Stomach smooth muscle (tissue), 2 donors: Measurements from ENCODE around the gene DNAH6.

ENCODE experiments used
- H3K27ac ChIP-seq: one replicate; pipeline ENCODE4 v1.7.0; 2013; ENCODE audit warnings: mild to moderate bottlenecking, low read length, inconsistent platforms
- H3K27me3 ChIP-seq, 2 donors: one replicate each; pipeline ENCODE4 v1.7.0; 2013; ENCODE audit warnings: low read length in 2 of 2; ENCODE audit not compliant: insufficient read depth in 2 of 2, control insufficient read depth in 1 of 2
- H3K36me3 ChIP-seq, 2 donors: one replicate each; pipeline ENCODE4 v1.7.0; 2013; ENCODE audit warnings: low read length in 2 of 2; ENCODE audit not compliant: control insufficient read depth in 2 of 2, insufficient read depth in 2 of 2
- H3K4me1 ChIP-seq: one replicate; pipeline ENCODE4 v1.7.0; 2013; ENCODE audit warnings: low read length; ENCODE audit not compliant: control insufficient read depth, insufficient read depth
- H3K4me3 ChIP-seq, 2 donors: one replicate each; pipeline ENCODE4 v1.7.0; 2013; ENCODE audit warnings: low read length in 2 of 2
- H3K9ac ChIP-seq, 2 donors: one replicate each; pipeline ENCODE4 v1.7.0; 2013; ENCODE audit warnings: low read length in 2 of 2, mild to moderate bottlenecking in 1 of 2
- H3K9me3 ChIP-seq, 2 donors: one replicate each; pipeline ENCODE4 v1.7.0; 2013; ENCODE audit warnings: low read length in 2 of 2; ENCODE audit not compliant: control insufficient read depth in 2 of 2
- donor health status: healthy.
- donor health status: Pancreatic carcinoma.

Gene DNAH6

GRCh38 chr2:84797271-84797670 is 281.0 kb downstream of the DNAH6 start:
- no peaks in the 10 kb centered on the region for H3K36me3 ChIP-seq
- peaks cover 0 to 2% of the 10 kb centered on the region in 2 donors for H3K9me3 ChIP-seq
- no peak overlapping the region for H3K4me3 ChIP-seq
- H3K27ac ChIP-seq, result no peak overlapping the region
- no peaks in the 10 kb centered on the region for H3K27me3 ChIP-seq
- no peak overlapping the region for H3K9ac ChIP-seq
- H3K4me1 ChIP-seq, result no peaks in the 10 kb centered on the region

GRCh38 chr2:84799772-84800171 is 283.5 kb downstream of the DNAH6 start:
- H3K27me3 ChIP-seq, result no peaks in the 10 kb centered on the region
- peaks cover 0 to 2% of the 10 kb centered on the region in 2 donors for H3K9me3 ChIP-seq
- H3K4me1 ChIP-seq, result no peaks in the 10 kb centered on the region
- H3K4me3 ChIP-seq, result no peak overlapping the region
- H3K9ac ChIP-seq, result no peak overlapping the region
- no peak overlapping the region for H3K27ac ChIP-seq
- no peaks in the 10 kb centered on the region for H3K36me3 ChIP-seq

DNA sequence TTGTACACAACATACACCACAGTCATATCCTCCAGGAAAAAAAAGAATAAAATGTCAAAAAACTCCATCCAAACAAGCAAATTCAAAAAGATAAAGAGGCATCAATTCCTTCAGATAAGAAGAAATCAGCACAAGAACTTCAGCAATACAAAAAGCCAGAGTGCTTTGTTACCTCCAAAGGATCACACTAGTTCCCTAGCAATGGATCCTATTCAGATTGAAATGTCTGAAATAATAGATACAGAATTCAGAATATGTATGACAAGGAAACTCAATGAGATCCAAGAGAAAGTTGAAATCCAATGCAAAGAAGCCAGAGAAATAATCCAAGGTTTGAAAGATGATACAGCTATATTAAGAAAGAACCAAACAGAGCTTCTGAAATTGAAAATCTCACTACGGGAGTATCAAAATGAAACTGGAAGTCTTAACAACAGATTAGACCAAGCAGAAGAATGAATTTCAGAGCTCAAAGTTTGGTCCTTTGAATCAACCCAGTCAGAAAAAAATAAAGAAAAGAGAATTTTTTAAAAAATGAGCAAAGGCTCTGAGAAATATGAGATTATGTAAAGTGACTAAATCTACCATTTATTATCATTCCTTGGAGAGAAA is 284.0 kb downstream of the DNAH6 start:
- Histone ChIP-seq H3K9me3 (peaks cover 0 to 2% of the 10 kb centered on the region in 2 donors), H3K4me1 (no peaks in the 10 kb centered on the region), H3K27ac (no peak overlapping the region), H3K36me3 (no peaks in the 10 kb centered on the region), H3K9ac (no peak overlapping the region), H3K4me3 (no peak overlapping the region), H3K27me3 (no peaks in the 10 kb centered on the region)

- Histone ChIP-seq H3K4me3 (no peak overlapping the region), H3K9ac (no peak overlapping the region), H3K4me1 (no peaks in the 10 kb centered on the region), H3K36me3 (no peaks in the 10 kb centered on the region), H3K9me3 (peaks cover 0 to 2% of the 10 kb centered on the region in 2 donors), H3K27me3 (no peaks in the 10 kb centered on the region), H3K27ac (no peak overlapping the region)
Observed at GRCh38 chr2:84801811-84802210, 285.5 kb downstream of the DNAH6 start.

DNA sequence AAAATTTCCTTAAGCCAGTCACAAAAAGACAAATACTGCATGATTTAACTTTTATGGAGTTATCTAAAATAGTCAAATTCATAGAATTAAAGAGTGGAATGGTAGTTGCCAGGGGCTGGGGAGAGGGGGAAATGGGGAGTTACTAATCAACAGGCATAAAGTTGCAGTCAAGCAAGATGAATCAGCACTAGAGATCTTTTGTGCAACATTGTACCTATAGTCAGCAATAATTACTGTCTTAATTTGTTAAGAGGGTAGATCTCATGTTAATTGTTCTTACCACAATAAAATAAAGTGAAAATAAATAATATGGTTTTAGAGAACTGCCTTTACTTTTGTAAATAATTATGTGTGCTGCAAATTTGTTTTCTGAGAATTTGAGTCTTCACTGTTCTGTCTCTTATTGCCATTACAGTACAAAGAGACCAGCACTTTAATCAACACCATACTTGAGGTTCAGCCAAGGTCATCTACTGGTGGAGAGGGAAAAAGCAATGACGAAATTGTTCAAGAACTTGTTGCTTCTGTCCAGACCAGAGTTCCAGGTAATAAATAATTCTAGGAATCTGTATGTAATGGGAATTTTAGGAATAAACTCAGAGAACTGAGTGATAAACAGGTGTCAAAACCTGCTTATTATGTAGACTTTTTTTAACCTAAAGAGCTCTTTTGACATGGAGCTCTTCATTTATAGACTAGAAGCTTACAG is 289.1 kb downstream of the DNAH6 start:
- H3K4me3 ChIP-seq, result no peak overlapping the region
- no peak overlapping the region for H3K27ac ChIP-seq
- no peak overlapping the region for H3K9ac ChIP-seq
- H3K27me3 ChIP-seq, result no peaks in the 10 kb centered on the region
- no peaks in the 10 kb centered on the region for H3K4me1 ChIP-seq
- H3K36me3 ChIP-seq, result no peaks in the 10 kb centered on the region
- H3K9me3 ChIP-seq, result no peaks in the 10 kb centered on the region

DNA sequence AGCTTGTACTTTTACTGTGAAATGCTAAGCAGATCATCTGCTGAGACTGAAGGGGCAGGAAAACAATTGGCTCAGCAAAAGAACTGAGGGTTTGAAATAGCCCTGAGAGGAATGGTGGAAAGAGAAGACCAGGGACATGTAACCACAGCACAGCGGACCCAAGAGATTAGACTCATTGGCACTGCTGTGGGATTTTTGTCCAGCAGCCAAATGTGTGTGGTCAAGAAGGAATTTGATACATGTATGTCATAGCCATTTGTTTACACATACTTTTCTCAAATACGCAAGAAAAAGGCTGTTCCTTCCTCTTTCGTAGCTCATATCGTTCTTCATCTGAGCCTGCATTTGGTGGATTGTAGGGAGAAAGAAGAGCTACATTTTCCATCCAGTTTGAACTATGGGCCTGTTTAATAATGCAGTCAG is 290.8 kb downstream of the DNAH6 start:
- no peaks in the 10 kb centered on the region for H3K4me1 ChIP-seq
- no peaks in the 10 kb centered on the region for H3K36me3 ChIP-seq
- no peak overlapping the region for H3K4me3 ChIP-seq
- no peak overlapping the region for H3K9ac ChIP-seq
- H3K27ac ChIP-seq, result no peak overlapping the region
- H3K27me3 ChIP-seq, result no peaks in the 10 kb centered on the region
- no peaks in the 10 kb centered on the region for H3K9me3 ChIP-seq

- Histone ChIP-seq H3K9me3 (no peaks in the 10 kb centered on the region), H3K4me1 (no peaks in the 10 kb centered on the region), H3K9ac (no peak overlapping the region), H3K27me3 (no peaks in the 10 kb centered on the region), H3K4me3 (no peak overlapping the region), H3K36me3 (no peaks in the 10 kb centered on the region), H3K27ac (no peak overlapping the region)
Observed at GRCh38 chr2:84808279-84808678, 292.0 kb downstream of the DNAH6 start.

DNA sequence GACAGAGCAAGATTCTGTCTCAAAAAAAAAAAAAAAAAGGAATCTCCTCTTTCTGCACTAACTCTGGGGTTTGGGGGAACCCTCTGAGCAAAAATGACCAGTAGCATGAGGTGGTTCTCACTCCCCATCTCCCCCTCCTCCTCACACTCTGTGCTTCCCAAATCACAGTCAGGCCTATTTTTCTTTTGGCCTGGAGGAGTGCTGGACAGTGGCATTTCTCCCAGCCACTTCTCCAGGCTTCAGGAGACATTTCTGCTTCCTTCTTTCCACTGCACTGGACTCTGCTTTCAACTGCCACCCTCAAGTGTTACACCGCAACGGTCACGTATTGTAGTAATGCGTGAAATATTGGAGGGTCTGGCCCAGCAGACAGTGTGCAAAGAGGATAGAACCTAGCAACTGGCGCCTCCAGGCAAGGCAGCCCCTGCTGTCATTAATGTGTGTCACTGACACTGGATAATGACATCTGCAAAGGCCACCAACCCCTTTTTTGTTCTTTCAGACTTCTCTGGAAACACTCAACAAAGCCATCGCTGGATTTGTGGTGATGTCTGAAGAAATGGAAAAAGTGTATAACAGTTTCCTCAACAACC is 295.6 kb downstream of the DNAH6 start:
- Histone ChIP-seq H3K36me3 (no peaks in the 10 kb centered on the region), H3K9me3 (no peaks in the 10 kb centered on the region), H3K4me3 (no peak overlapping the region), H3K9ac (no peak overlapping the region), H3K4me1 (no peaks in the 10 kb centered on the region), H3K27ac (no peak overlapping the region), H3K27me3 (no peaks in the 10 kb centered on the region)

GRCh38 chr2:84815146-84815545 is 298.8 kb downstream of the DNAH6 start:
- Histone ChIP-seq H3K27ac (no peak overlapping the region), H3K27me3 (no peaks in the 10 kb centered on the region), H3K4me3 (no peak overlapping the region), H3K9ac (no peak overlapping the region), H3K36me3 (no peaks in the 10 kb centered on the region), H3K4me1 (no peaks in the 10 kb centered on the region), H3K9me3 (no peaks in the 10 kb centered on the region)

GRCh38 chr2:84816426-84817026 is 300.2 kb downstream of the DNAH6 start:
- Histone ChIP-seq H3K27me3 (no peaks in the 10 kb centered on the region), H3K9me3 (no peaks in the 10 kb centered on the region), H3K36me3 (no peaks in the 10 kb centered on the region), H3K4me1 (no peaks in the 10 kb centered on the region), H3K9ac (no peak overlapping the region), H3K27ac (no peak overlapping the region), H3K4me3 (no peak overlapping the region)
